HG03571 (cell line): ENCODE results near the gene EVX2.

Experiments used
- ATAC-seq: cut with Tn5 transposase; IDR thresholded peaks from one replicate; pipeline ENCODE4 v1.9.1; 2021; ENCODE audit not compliant: unreplicated experiment

EVX2 gene

GRCh38 chr2:176083796-176084261 is at the start of gene EVX2:
Gene EVX2, minus strand, starts transcription at chr2:176083962. Its CDS starts 186 bp downstream, at chr2:176083776.
- ATAC-seq, result no peak

GRCh38 chr2:176133389-176133788 is 49.6 kb upstream of the EVX2 start:
- no peak for ATAC-seq

- no peak for ATAC-seq
Observed at GRCh38 chr2:176132205-176133171, 48.7 kb upstream of the EVX2 start.

GRCh38 chr2:176131848-176132158 is 48.0 kb upstream of the EVX2 start:
- ATAC-seq, result no peak

GRCh38 chr2:176130957-176131847 is 47.4 kb upstream of the EVX2 start:
- ATAC-seq, result no peak

GRCh38 chr2:176130147-176130956 is 46.6 kb upstream of the EVX2 start:
- no peak for ATAC-seq

GRCh38 chr2:176129813-176130146 is 46.0 kb upstream of the EVX2 start:
- ATAC-seq, result no peak

- no peak for ATAC-seq
Observed at GRCh38 chr2:176128982-176129796, 45.4 kb upstream of the EVX2 start, which contains the start of gene HOXD8. Gene HOXD8, plus strand, starts transcription at chr2:176129705. Its CDS starts 662 bp downstream, at chr2:176130367.

GRCh38 chr2:176128172-176128981 is 44.6 kb upstream of the EVX2 start:
- no peak for ATAC-seq

- no peak for ATAC-seq
Observed at GRCh38 chr2:176127774-176128072, 44.0 kb upstream of the EVX2 start.

- no peak for ATAC-seq
Observed at GRCh38 chr2:176126929-176127773, 43.4 kb upstream of the EVX2 start.

GRCh38 chr2:176125772-176126054 is 42.0 kb upstream of the EVX2 start:
- no peak for ATAC-seq

- ATAC-seq, result no peak
Observed at GRCh38 chr2:176124947-176125771, 41.4 kb upstream of the EVX2 start.

GRCh38 chr2:176124110-176124946 is 40.6 kb upstream of the EVX2 start:
- no peak for ATAC-seq

GRCh38 chr2:176123411-176124109 is 39.8 kb upstream of the EVX2 start:
- ATAC-seq, result no peak

GRCh38 chr2:176122683-176123410 is 39.1 kb upstream of the EVX2 start, which contains the start of gene HOXD9:
Gene HOXD9, plus strand, starts transcription at chr2:176122719. Its CDS starts 50 bp downstream, at chr2:176122769.
- ATAC-seq, result no peak
